ENCODE measurements around the gene ZBTB16. TPM values are rescaled to one million over a fixed set of nuclear protein-coding genes. Genes with fewer than 3 reads are reported as not detected.

Gene ZBTB16
- total RNA-seq, 1 experiment from 2014 or later: 0.44 TPM

- H2AFZ ChIP-seq: no peak overlapping the region
- POLR2A ChIA-PET (ENCODE audit: unreplicated experiment): no interaction called here
Observed at GRCh38 chr11:114050258-114050927, 9.1 kb upstream of the ZBTB16 start.

DNA sequence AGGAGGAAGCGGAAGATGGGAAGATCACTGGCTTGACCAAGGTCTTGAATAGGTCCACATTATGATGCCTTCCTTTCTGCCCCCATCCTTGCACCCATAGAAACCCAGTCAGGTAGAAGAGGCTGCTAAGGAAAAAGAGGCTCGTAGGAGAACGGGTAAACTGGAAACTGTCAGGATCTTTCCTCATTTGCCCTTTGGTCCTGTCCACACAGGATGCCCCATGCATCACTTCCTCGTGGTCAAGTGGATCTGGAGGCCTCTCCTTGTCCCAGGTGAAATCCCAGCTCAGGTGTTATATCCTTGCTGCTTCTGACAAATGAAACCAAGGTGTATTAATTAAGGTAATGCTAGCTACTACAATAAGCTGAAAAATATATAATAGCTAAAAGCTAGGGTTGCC, 8.0 kb upstream of the ZBTB16 start:
- Histone ChIP-seq H3K9me2 (ENCODE audit: insufficient read depth) (no peaks in the 10 kb centered on the region), H3K4me3 (no peak overlapping the region), H3K4me1 (replicated peaks; ENCODE audit: insufficient read depth) (no peaks in the 10 kb centered on the region), H4K20me1 (ENCODE audit: insufficient read depth) (no peaks in the 10 kb centered on the region), H2AFZ (no peak overlapping the region), H3K79me2 (ENCODE audit: low read depth) (no peaks in the 10 kb centered on the region), H3K27me3 (ENCODE audit: insufficient read depth, low read depth) (peaks cover 95% of the 10 kb centered on the region), H3K27ac (no peak overlapping the region), H3K36me3 (ENCODE audit: low read depth) (no peaks in the 10 kb centered on the region), H3K9me3 (ENCODE audit: insufficient read depth, low read depth) (no peaks in the 10 kb centered on the region), H3K4me2 (no peak overlapping the region), H3F3A (ENCODE audit: insufficient read depth, low read depth) (no peaks in the 10 kb centered on the region)
- DNase-seq: no peak
- BruUV-seq (replicated peaks): no TSS peak
- TF ChIP-seq CTCF (conservative IDR thresholded peaks at IDR 0.05) (no peak), EZH2 (IDR thresholded peaks at IDR 0.05; ENCODE audit: low read depth) (no peak)
- intact Hi-C loops (cut with micrococcal nuclease; ENCODE audit: unreplicated experiment): no loop called here
- POLR2A ChIA-PET (ENCODE audit: unreplicated experiment): interaction anchor here (0.6 kb wide), 1 partner anchor 659 kb away, joined by 3 read pairs; no protein-coding TSS in a partner anchor
- CTCF ChIA-PET: no interaction called here

More at GRCh38 chr11:114050258-114050927, 9.1 kb upstream of the ZBTB16 start:
- Histone ChIP-seq H3K9me3 (ENCODE audit: insufficient read depth, low read depth) (no peaks in the 10 kb centered on the region), H3K4me1 (replicated peaks; ENCODE audit: insufficient read depth) (no peaks in the 10 kb centered on the region), H3K79me2 (ENCODE audit: low read depth) (no peaks in the 10 kb centered on the region), H4K20me1 (ENCODE audit: insufficient read depth) (no peaks in the 10 kb centered on the region), H3K27ac (no peak overlapping the region), H3K4me3 (no peak overlapping the region), H3F3A (ENCODE audit: insufficient read depth, low read depth) (no peaks in the 10 kb centered on the region), H3K4me2 (no peak overlapping the region), H3K9me2 (ENCODE audit: insufficient read depth) (no peaks in the 10 kb centered on the region), H3K36me3 (ENCODE audit: low read depth) (no peaks in the 10 kb centered on the region), H3K27me3 (ENCODE audit: insufficient read depth, low read depth) (peaks cover 99% of the 10 kb centered on the region)
- DNase-seq: no peak
- BruUV-seq (replicated peaks): no TSS peak
- intact Hi-C loops (cut with micrococcal nuclease; ENCODE audit: unreplicated experiment): no loop called here
- CTCF ChIA-PET: no interaction called here
- no peak for TF ChIP-seq EZH2 (IDR thresholded peaks at IDR 0.05; ENCODE audit: low read depth)
- TF ChIP-seq CTCF (conservative IDR thresholded peaks at IDR 0.05): no peak

DNA sequence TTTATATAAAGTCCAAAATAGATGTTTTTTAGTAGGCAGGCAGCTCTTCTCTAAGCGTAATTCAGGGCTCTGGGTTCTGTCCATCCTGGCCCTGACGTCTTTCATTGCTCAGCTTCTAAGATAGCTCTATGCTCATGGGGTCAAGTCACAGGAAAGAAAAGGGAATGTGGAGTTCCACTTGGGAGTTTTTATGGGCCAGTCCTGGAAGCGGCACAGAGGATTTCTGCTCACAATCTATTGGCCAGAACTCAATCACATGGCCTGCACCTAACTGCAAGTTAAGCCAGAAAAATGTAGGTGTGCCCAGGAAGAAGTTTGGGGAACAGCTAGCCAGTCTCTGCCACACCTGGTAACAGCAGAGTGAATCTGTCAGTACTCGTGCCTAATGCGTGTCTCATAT, 7.4 kb upstream of the ZBTB16 start:
- POLR2A ChIA-PET (ENCODE audit: unreplicated experiment): interaction anchor here (0.6 kb wide), 1 partner anchor 658 kb away, joined by 3 read pairs; no protein-coding TSS in a partner anchor
- no peaks in the 10 kb centered on the region for H3K9me2 ChIP-seq (ENCODE audit: insufficient read depth)
- no peak for DNase-seq
- no peaks in the 10 kb centered on the region for H3K79me2 ChIP-seq (ENCODE audit: low read depth)
- no peaks in the 10 kb centered on the region for H3K36me3 ChIP-seq (ENCODE audit: low read depth)
- H3K27me3 ChIP-seq (ENCODE audit: insufficient read depth, low read depth): peaks cover 95% of the 10 kb centered on the region
- TF ChIP-seq CTCF (conservative IDR thresholded peaks at IDR 0.05) (no peak), EZH2 (IDR thresholded peaks at IDR 0.05; ENCODE audit: low read depth) (no peak)
- intact Hi-C loops (cut with micrococcal nuclease; ENCODE audit: unreplicated experiment): no loop called here
- no peaks in the 10 kb centered on the region for H3F3A ChIP-seq (ENCODE audit: insufficient read depth, low read depth)
- H3K27ac ChIP-seq: no peak overlapping the region
- H2AFZ ChIP-seq: no peak overlapping the region
- H3K4me1 ChIP-seq (replicated peaks; ENCODE audit: insufficient read depth): no peaks in the 10 kb centered on the region
- no peaks in the 10 kb centered on the region for H4K20me1 ChIP-seq (ENCODE audit: insufficient read depth)
- no peaks in the 10 kb centered on the region for H3K9me3 ChIP-seq (ENCODE audit: insufficient read depth, low read depth)
- no peak overlapping the region for H3K4me2 ChIP-seq
- no peak overlapping the region for H3K4me3 ChIP-seq
- CTCF ChIA-PET: no interaction called here
- no TSS peak for BruUV-seq (replicated peaks)
